Measurements from ENCODE around the gene MROH2A.

GRCh38 chr2:233838251-233838650, 60.1 kb downstream of the MROH2A start:
- TF ChIP-seq CTCF (IDR thresholded peaks at IDR 0.05) (no peak), EP300 (IDR thresholded peaks at IDR 0.05) (no peak)

All from stomach (tissue), 4 donors.